ENCODE results near the gene CAPZB. TPM values are rescaled to one million over a fixed set of nuclear protein-coding genes. Genes with fewer than 3 reads are reported as not detected.

CAPZB gene
- total RNA-seq, 1 experiment from 2014 or later = 225 TPM

GRCh38 chr1:19403256-19403655, 82.1 kb downstream of the CAPZB start:
- H3K36me3 ChIP-seq = peaks cover 52% of the 10 kb centered on the region
- H3K4me1 ChIP-seq (replicated peaks) = peaks cover 33% of the 10 kb centered on the region
- H3K9me3 ChIP-seq (replicated peaks) = no peaks in the 10 kb centered on the region
- H3K27me3 ChIP-seq (replicated peaks) = no peaks in the 10 kb centered on the region
- no peak overlapping the region for H3K27ac ChIP-seq
- no peak for DNase-seq (ENCODE audit: low read depth in 1 of 2, low spot score in 2 of 2)
- no peak overlapping the region for H3K4me3 ChIP-seq

GRCh38 chr1:19402031-19402813, 83.1 kb downstream of the CAPZB start:
- Histone ChIP-seq H3K4me1 (replicated peaks) (peaks cover 43% of the 10 kb centered on the region), H3K27ac (no peak overlapping the region), H3K36me3 (peaks cover 50% of the 10 kb centered on the region), H3K9me3 (replicated peaks) (no peaks in the 10 kb centered on the region), H3K27me3 (replicated peaks) (no peaks in the 10 kb centered on the region), H3K4me3 (no peak overlapping the region)
- DNase-seq (ENCODE audit: low read depth in 1 of 2, low spot score in 2 of 2) = no peak

- DNase-seq (ENCODE audit: low read depth in 1 of 2, low spot score in 2 of 2) = no peak
- H3K4me1 ChIP-seq (replicated peaks) = peaks cover 44% of the 10 kb centered on the region
- no peak overlapping the region for H3K27ac ChIP-seq
Measured at GRCh38 chr1:19401535-19401889, 83.8 kb downstream of the CAPZB start.

GRCh38 chr1:19400875-19401534, 84.3 kb downstream of the CAPZB start:
- Histone ChIP-seq H3K4me3 (no peak overlapping the region), H3K27ac (no peak overlapping the region), H3K4me1 (replicated peaks) (peaks cover 45% of the 10 kb centered on the region), H3K27me3 (replicated peaks) (no peaks in the 10 kb centered on the region), H3K9me3 (replicated peaks) (no peaks in the 10 kb centered on the region), H3K36me3 (peaks cover 50% of the 10 kb centered on the region)
- DNase-seq (ENCODE audit: low read depth in 1 of 2, low spot score in 2 of 2) = peak in 1 of 2 experiments; percentile 38

More at GRCh38 chr1:19401535-19401889, 83.8 kb downstream of the CAPZB start:
- Histone ChIP-seq H3K4me3 (no peak overlapping the region), H3K36me3 (peaks cover 50% of the 10 kb centered on the region), H3K27me3 (replicated peaks) (no peaks in the 10 kb centered on the region), H3K9me3 (replicated peaks) (no peaks in the 10 kb centered on the region)

GRCh38 chr1:19400192-19400611, 85.1 kb downstream of the CAPZB start:
- DNase-seq (ENCODE audit: low read depth in 1 of 2, low spot score in 2 of 2) = no peak
- Histone ChIP-seq H3K9me3 (replicated peaks) (no peaks in the 10 kb centered on the region), H3K27me3 (replicated peaks) (no peaks in the 10 kb centered on the region), H3K36me3 (peaks cover 50% of the 10 kb centered on the region), H3K4me3 (no peak overlapping the region), H3K27ac (no peak overlapping the region), H3K4me1 (replicated peaks) (peaks cover 53% of the 10 kb centered on the region)

- peak overlapping the region; percentile 48 for H3K27ac ChIP-seq
- peak; percentile 90 to 91 for DNase-seq (ENCODE audit: low read depth in 1 of 2, low spot score in 2 of 2)
- peaks cover 51% of the 10 kb centered on the region for H3K36me3 ChIP-seq
- no peak overlapping the region for H3K4me3 ChIP-seq
- H3K4me1 ChIP-seq (replicated peaks) = peaks cover 53% of the 10 kb centered on the region
- H3K27me3 ChIP-seq (replicated peaks) = no peaks in the 10 kb centered on the region
- H3K9me3 ChIP-seq (replicated peaks) = no peaks in the 10 kb centered on the region
Measured at GRCh38 chr1:19398309-19398760, 87.0 kb downstream of the CAPZB start.

GRCh38 chr1:19397217-19397945, 88.0 kb downstream of the CAPZB start:
- Histone ChIP-seq H3K9me3 (replicated peaks) (no peaks in the 10 kb centered on the region), H3K27me3 (replicated peaks) (no peaks in the 10 kb centered on the region), H3K27ac (peak overlapping the region; percentile 48), H3K4me3 (no peak overlapping the region), H3K4me1 (replicated peaks) (peaks cover 53% of the 10 kb centered on the region), H3K36me3 (peaks cover 42% of the 10 kb centered on the region)
- no peak for DNase-seq (ENCODE audit: low read depth in 1 of 2, low spot score in 2 of 2)

GRCh38 chr1:19396280-19396679, 89.1 kb downstream of the CAPZB start:
- H3K27ac ChIP-seq = no peak overlapping the region

GRCh38 chr1:19395678-19396192, 89.6 kb downstream of the CAPZB start:
- no peak overlapping the region for H3K27ac ChIP-seq
- H3K4me3 ChIP-seq = no peak overlapping the region
- no peaks in the 10 kb centered on the region for H3K9me3 ChIP-seq (replicated peaks)
- H3K36me3 ChIP-seq = peaks cover 38% of the 10 kb centered on the region
- DNase-seq (ENCODE audit: low read depth in 1 of 2, low spot score in 2 of 2) = no peak
- no peaks in the 10 kb centered on the region for H3K27me3 ChIP-seq (replicated peaks)
- peaks cover 46% of the 10 kb centered on the region for H3K4me1 ChIP-seq (replicated peaks)

More at GRCh38 chr1:19396280-19396679, 89.1 kb downstream of the CAPZB start:
- no peak overlapping the region for H3K4me3 ChIP-seq
- no peaks in the 10 kb centered on the region for H3K27me3 ChIP-seq (replicated peaks)
- H3K4me1 ChIP-seq (replicated peaks) = peaks cover 48% of the 10 kb centered on the region
- H3K36me3 ChIP-seq = peaks cover 38% of the 10 kb centered on the region
- H3K9me3 ChIP-seq (replicated peaks) = no peaks in the 10 kb centered on the region
- no peak for DNase-seq (ENCODE audit: low read depth in 1 of 2, low spot score in 2 of 2)

- H3K4me1 ChIP-seq (replicated peaks) = peaks cover 25% of the 10 kb centered on the region
- no peak overlapping the region for H3K4me3 ChIP-seq
- no peaks in the 10 kb centered on the region for H3K27me3 ChIP-seq (replicated peaks)
- no peaks in the 10 kb centered on the region for H3K9me3 ChIP-seq (replicated peaks)
- peaks cover 32% of the 10 kb centered on the region for H3K36me3 ChIP-seq
- no peak overlapping the region for H3K27ac ChIP-seq
- DNase-seq (ENCODE audit: low read depth in 1 of 2, low spot score in 2 of 2) = no peak
Measured at GRCh38 chr1:19393046-19393445, 92.3 kb downstream of the CAPZB start.

GRCh38 chr1:19392221-19392620, 93.1 kb downstream of the CAPZB start:
- Histone ChIP-seq H3K36me3 (peaks cover 27% of the 10 kb centered on the region), H3K4me3 (no peak overlapping the region), H3K27ac (no peak overlapping the region), H3K27me3 (replicated peaks) (no peaks in the 10 kb centered on the region), H3K9me3 (replicated peaks) (no peaks in the 10 kb centered on the region), H3K4me1 (replicated peaks) (peaks cover 17% of the 10 kb centered on the region)
- DNase-seq (ENCODE audit: low read depth in 1 of 2, low spot score in 2 of 2) = no peak

- H3K4me1 ChIP-seq (replicated peaks) = peaks cover 17% of the 10 kb centered on the region
Measured at GRCh38 chr1:19391596-19391981, 93.8 kb downstream of the CAPZB start.

GRCh38 chr1:19390901-19391595, 94.3 kb downstream of the CAPZB start:
- Histone ChIP-seq H3K27ac (no peak overlapping the region), H3K27me3 (replicated peaks) (no peaks in the 10 kb centered on the region), H3K4me1 (replicated peaks) (peaks cover 22% of the 10 kb centered on the region), H3K9me3 (replicated peaks) (no peaks in the 10 kb centered on the region), H3K36me3 (peaks cover 26% of the 10 kb centered on the region), H3K4me3 (no peak overlapping the region)
- DNase-seq (ENCODE audit: low read depth in 1 of 2, low spot score in 2 of 2) = peak in 1 of 2 experiments; percentile 41

More at GRCh38 chr1:19391596-19391981, 93.8 kb downstream of the CAPZB start:
- DNase-seq (ENCODE audit: low read depth in 1 of 2, low spot score in 2 of 2) = no peak
- Histone ChIP-seq H3K27me3 (replicated peaks) (no peaks in the 10 kb centered on the region), H3K36me3 (peaks cover 24% of the 10 kb centered on the region), H3K9me3 (replicated peaks) (no peaks in the 10 kb centered on the region), H3K27ac (no peak overlapping the region), H3K4me3 (no peak overlapping the region)
